Measurements from ENCODE around the gene DYRK3.

DNA sequence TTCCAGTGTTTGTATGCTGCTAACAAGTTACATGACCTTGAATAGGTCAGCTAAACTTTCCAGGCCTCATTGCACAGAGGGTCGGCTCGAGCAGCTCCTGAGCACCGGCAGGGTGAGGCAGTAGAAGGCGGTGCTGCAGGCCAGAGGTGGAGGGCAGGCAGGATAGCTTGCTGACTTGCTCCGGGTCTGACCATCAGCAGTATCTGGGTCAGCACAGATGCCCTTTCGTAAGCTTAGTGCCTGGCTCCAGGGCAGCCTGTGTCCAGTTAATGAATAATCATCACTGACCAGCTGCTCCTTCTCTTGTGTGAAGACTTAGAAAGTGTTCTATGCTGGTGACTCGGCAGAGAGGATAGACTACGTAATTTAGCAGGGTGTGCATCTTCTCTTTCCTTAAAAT is 56.3 kb downstream of the DYRK3 start:
- TF ChIP-seq, protein P1, sequence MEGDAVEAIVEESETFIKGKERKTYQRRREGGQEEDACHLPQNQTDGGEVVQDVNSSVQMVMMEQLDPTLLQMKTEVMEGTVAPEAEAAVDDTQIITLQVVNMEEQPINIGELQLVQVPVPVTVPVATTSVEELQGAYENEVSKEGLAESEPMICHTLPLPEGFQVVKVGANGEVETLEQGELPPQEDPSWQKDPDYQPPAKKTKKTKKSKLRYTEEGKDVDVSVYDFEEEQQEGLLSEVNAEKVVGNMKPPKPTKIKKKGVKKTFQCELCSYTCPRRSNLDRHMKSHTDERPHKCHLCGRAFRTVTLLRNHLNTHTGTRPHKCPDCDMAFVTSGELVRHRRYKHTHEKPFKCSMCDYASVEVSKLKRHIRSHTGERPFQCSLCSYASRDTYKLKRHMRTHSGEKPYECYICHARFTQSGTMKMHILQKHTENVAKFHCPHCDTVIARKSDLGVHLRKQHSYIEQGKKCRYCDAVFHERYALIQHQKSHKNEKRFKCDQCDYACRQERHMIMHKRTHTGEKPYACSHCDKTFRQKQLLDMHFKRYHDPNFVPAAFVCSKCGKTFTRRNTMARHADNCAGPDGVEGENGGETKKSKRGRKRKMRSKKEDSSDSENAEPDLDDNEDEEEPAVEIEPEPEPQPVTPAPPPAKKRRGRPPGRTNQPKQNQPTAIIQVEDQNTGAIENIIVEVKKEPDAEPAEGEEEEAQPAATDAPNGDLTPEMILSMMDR (IDR thresholded peaks at IDR 0.05), result no peak
- TF ChIP-seq POLR2A (IDR thresholded peaks at IDR 0.05) (no peak), POLR2AphosphoS5 (IDR thresholded peaks at IDR 0.05) (no peak)
